ENCODE results near the gene MPZL1. TPM values are rescaled to one million over a fixed set of nuclear protein-coding genes. Genes with fewer than 3 reads are reported as not detected.

Gene MPZL1
- polyA plus RNA-seq, 3 donors, result 16.1 to 74.1 (median 46.4) TPM

DNA sequence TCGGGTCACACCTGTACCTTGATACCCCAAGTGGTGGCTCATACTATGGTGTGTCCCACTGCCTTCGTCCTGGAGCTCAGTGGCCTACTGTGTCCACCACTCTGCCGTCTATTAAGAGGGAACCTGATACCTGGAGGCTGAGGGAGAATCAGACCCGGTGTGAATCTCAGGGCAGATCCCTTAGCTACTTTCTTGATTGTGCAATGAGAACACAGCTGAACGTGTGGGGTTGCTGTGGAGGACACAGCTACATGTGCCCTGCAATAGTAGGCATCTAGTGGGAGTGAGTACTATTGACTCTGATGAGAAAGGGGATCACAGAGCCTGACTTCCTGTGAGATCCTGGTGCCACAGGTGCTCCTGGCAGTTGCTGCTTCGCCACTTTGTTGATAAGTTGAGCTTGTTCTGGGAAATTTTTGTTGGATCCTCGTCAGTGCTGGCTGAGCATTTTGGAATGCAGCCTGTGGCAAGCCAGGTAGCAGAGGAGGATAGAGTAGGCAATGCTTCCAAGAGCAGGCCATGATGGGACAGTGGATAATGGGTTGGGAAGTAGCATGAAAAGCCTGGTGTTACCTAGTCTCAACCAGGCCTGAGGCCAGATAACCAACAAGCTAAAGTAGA lies 28.2 kb upstream of the MPZL1 start:
- 83 to 88% (median 85%) methylated on average over 7 of the region's 7 CpGs for WGBS, 3 donors
- no peak overlapping the region for H3K27ac ChIP-seq (ENCODE audit: low read depth, low read length)

GRCh38 chr1:167694691-167695090 lies 27.1 kb upstream of the MPZL1 start:
- 68 to 83% (median 77%) methylated on average over 2 of the region's 2 CpGs for WGBS, 3 donors
- no peak overlapping the region for H3K27ac ChIP-seq (ENCODE audit: low read depth, low read length)

GRCh38 chr1:167695147-167695546 lies 26.6 kb upstream of the MPZL1 start:
- H3K27ac ChIP-seq (ENCODE audit: low read depth, low read length), result no peak overlapping the region
- WGBS, 3 donors, result 75 to 83% (median 79%) methylated on average over 2 of the region's 2 CpGs

DNA sequence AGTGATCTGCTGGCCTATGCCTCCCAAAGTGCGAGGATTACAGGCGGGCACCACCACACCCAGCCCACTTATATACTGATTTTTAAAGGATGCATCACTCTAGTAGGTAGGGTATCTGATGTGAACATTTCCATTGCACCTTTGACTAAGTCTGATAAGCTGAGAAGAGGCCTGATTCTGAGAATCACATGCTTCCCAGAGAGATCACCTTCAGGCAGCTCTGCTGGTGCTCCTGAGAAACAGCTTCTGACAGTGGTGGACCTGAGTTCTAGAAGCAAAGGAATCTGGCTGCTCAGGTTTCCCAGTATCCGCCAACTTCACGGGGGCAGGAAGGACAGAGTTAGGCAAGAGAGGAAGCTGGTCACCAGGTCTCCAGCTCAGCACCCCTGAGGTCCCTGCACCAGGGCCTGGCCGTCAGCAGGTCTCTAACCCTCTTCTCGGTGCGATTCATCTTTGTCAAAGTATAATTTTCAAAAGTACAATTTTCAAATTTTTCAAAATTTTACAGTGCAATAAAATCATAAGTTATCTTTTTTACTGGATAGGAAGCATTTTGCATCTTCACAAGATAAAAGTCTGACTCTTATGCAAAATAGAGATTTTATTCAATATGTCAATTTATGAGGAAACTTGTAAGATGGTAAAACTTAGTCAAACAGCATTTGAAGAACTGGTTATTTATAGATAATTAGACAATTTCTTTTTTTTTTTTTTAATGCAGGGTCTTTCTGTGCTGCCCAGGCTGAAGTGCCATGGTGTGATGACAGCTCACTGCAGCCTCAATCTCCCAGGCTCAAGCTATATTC lies 25.8 kb upstream of the MPZL1 start:
- H3K27ac ChIP-seq (ENCODE audit: low read depth, low read length), result no peak overlapping the region
- 76 to 90% (median 83%) methylated on average over 7 of the region's 7 CpGs for WGBS, 3 donors

DNA sequence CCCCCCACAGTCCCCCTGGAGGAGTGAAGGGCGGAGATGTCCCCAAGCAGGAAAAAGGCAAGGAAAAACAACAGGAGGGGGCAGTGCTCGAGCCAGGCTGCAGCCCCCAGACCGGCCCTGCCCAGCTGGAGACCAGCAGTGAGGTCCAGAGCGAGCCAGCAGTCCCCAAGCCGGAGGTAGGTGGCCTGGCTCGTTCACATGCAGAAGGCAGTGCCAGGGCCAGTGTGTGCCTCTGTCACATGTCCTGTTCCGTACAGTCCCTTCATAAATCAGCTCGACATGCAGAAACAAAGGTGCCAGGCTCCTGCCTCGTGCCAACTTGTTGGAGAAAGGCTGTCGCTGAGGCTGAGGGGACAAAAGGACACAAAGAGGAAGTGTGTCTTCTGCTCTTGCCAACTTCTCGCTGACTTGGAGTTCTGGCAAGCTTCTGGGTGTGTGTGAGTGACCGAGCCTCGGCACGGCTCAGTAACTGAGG lies 24.1 kb upstream of the MPZL1 start:
- no peak overlapping the region for H3K27ac ChIP-seq (ENCODE audit: low read depth, low read length)
- 43 to 54% (median 54%) methylated on average over 14 of the region's 14 CpGs for WGBS, 3 donors

DNA sequence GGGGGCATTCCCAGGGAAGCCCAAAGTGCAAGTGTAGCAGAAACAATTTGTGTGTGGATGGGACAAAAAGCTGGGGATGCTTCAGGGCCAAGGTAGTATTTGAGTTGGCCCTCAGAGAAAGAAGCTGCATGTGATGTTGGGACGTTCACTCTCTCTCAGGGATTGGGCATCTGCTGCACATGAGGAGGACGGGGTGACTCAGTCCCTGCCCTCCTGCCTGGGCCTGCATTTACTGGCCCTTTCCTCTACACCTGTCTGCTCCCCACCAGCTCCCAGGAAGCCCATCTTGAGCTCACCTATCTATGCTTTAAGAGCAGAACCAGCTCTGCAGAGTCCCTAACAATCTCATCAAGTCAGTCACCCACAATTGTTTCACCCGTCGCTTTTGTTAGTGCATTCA lies 23.5 kb upstream of the MPZL1 start:
- WGBS, 3 donors, result 82 to 96% (median 92%) methylated on average over 4 of the region's 4 CpGs

GRCh38 chr1:167701510-167701909 lies 20.3 kb upstream of the MPZL1 start:
- H3K27ac ChIP-seq (ENCODE audit: low read depth, low read length), result no peak overlapping the region
- WGBS, 3 donors, result 12 to 83% (median 82%) methylated on average over 1 of the region's 1 CpG

More for the DNA sequence above, 23.5 kb upstream of the MPZL1 start:
- H3K27ac ChIP-seq (ENCODE audit: low read depth, low read length), result no peak overlapping the region

DNA sequence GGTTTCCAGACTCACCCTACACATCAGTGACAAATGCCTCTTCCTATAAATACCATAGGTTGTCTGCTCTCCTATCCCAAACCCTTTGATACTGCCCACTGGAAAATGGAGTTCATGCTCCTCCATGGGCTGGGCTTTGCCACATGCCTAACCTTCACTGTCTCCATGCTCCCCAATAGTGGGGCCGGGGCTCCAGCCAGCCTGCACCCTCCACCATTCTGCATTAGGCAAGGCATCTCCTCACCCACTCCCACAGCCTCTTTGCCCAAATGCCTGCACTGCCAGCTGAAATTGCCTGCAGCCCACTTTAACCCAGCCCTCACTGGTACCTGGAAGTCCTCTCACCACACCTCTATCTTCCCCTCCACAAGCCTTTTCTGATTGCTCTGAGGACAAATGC lies 18.2 kb upstream of the MPZL1 start:
- 98 to 100% (median 100%) methylated on average over 1 of the region's 1 CpG for WGBS, 3 donors
- H3K27ac ChIP-seq (ENCODE audit: low read depth, low read length), result no peak overlapping the region

GRCh38 chr1:167704715-167705114 lies 17.1 kb upstream of the MPZL1 start:
- WGBS, 3 donors, result 46 to 51% (median 50%) methylated on average over 2 of the region's 2 CpGs

DNA sequence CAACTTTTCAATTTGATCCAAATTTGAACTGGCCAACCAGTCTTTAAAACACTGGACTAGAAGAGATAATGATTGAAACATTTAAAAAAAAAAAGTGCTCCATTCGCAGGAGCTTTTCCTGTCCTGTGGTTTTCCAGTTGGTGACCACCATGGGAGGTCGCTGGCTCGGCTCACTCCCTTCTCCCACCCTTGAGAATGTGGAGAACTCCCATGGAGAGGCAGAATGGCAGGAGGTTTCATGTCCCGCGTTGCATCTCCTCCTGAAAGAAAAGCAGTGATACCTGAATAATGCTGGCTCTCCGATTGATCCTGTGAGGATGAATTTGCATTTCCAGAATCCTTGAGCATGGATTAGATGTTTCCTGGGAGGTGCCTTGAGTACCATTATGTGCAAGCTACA lies 16.5 kb upstream of the MPZL1 start:
- no peak overlapping the region for H3K27ac ChIP-seq (ENCODE audit: low read depth, low read length)
- WGBS, 3 donors, result 41 to 78% (median 70%) methylated on average over 6 of the region's 6 CpGs

More at GRCh38 chr1:167704715-167705114, 17.1 kb upstream of the MPZL1 start:
- no peak overlapping the region for H3K27ac ChIP-seq (ENCODE audit: low read depth, low read length)

DNA sequence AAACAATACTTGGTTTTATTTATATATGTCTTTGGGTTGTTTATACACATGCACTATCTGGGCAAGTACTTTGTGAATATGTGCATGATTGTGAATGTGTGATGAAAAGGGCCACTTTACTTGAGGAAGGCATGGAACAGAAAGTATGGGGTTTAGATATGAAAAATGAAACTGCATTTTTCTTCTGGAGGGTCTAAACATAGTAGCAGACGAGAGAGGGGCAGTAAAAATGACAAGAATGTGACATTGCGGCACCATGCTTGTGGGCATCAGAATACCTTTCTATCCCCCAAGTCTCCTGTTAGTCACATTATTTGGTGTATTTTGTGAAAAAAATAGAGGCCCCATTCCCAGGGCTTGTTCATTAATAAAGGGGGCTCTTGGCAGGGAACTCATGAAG lies 15.4 kb upstream of the MPZL1 start:
- no peak overlapping the region for H3K27ac ChIP-seq (ENCODE audit: low read depth, low read length)
- 84 to 93% (median 89%) methylated on average over 2 of the region's 2 CpGs for WGBS, 3 donors

DNA sequence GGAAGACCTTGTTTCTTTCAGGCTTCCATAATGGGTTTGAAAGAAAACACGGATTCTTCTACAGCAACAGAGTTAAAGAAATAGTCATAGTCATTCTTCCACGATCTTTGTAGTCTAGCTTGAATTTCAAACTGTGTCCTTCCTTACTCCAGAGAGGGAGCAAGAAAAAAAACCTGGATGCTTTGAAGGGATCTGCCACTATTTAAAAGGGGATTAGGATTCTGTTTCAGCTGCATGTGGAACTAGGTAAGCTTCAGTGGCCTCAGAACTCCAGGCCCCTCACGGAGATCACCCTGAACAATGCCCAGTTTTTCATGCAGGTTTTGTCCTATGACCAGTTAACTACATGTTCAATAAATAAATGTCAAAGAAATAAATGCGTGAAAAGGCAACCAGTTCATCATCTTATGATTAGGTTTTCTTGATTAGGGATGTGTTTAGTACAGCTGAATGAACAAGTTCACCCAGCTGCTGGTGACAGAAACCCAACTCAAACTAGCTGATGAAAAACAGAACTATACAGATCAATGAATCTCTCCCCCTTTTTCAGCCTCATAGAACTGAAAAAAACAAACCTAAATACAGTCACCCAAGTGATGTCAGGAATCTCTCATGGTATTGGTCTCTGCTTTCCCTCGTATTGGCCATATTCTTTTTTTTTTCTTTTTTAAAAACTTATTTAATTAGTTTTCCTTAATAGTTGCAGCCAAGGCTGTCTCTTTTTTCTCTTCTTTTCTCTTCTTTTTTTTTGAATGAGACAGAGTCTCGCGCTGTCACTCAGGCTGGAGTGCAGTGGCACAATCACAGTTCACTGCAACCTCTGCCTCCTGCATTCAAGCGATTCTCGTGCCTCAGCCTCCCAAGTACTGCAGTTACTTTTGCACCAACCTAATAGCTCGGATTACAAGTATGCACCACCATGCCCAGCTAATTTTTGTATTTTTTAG lies 14.6 kb upstream of the MPZL1 start:
- 76 to 91% (median 87%) methylated on average over 10 of the region's 10 CpGs for WGBS, 3 donors
- H3K27ac ChIP-seq (ENCODE audit: low read depth, low read length), result no peak overlapping the region

DNA sequence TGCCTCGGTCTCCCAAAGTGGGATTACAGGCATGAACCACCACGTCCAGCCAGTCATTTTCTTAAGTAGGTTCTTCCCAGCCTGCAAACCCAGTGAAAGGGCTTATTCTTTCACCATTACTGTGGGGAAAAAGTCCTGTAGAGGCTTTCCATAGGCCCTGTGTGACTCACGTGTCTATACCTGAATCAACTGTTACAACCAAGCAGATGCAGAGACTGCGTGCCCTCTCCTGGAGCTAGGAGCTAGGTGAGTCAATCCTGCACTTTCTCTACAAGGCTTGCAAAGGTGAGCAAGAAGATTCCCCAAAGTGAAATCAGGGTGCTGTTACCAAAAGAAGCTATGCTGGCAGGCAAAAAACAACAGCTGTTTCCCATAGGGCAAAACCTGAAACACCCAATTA lies 13.8 kb upstream of the MPZL1 start:
- H3K27ac ChIP-seq (ENCODE audit: low read depth, low read length), result no peak overlapping the region
- WGBS, 3 donors, result 91 to 93% (median 92%) methylated on average over 4 of the region's 4 CpGs

DNA sequence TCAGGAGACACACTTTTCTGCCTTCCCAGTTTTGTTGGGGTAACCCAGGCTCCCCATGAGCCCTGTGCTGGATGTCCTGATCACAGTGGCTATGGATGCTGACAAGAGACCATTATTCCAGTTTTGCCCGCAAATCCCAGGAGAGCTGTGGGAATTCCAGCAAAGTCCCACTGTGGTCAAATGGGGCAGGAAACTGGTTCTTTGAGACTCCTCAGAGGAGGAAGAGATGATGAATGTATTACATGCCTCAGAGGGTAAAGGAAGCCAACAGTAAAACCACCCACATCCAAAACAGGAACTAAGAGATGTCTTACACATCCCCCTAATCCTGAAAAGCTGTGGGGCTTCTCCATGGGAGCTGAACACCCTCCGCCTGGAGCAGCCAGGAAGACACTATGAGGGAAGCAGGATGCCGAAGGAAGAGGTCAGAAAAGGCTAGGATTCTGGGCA lies 12.8 kb upstream of the MPZL1 start:
- WGBS, 3 donors, result 45 to 73% (median 47%) methylated on average over 3 of the region's 3 CpGs
- H3K27ac ChIP-seq (ENCODE audit: low read depth, low read length), result no peak overlapping the region

GRCh38 chr1:167710836-167711235 lies 10.9 kb upstream of the MPZL1 start:
- H3K27ac ChIP-seq (ENCODE audit: low read depth, low read length), result no peak overlapping the region
- WGBS, 3 donors, result 85 to 94% (median 90%) methylated on average over 1 of the region's 1 CpG

GRCh38 chr1:167711797-167712196 lies 10.0 kb upstream of the MPZL1 start:
- 64 to 78% (median 65%) methylated on average over 3 of the region's 3 CpGs for WGBS, 3 donors
- no peak overlapping the region for H3K27ac ChIP-seq (ENCODE audit: low read depth, low read length)

GRCh38 chr1:167713330-167714081 lies 8.3 kb upstream of the MPZL1 start:
- 5 to 16% (median 14%) methylated on average over 28 to 31 of the region's 31 CpGs for WGBS, 3 donors
- no peak overlapping the region for H3K27ac ChIP-seq (ENCODE audit: low read depth, low read length)

- peak overlapping the region; percentile 53 for H3K27ac ChIP-seq (ENCODE audit: low read depth, low read length)
- 0 to 1% (median 1%) methylated on average over 28 of the region's 28 CpGs for WGBS, 3 donors
Measured at GRCh38 chr1:167714098-167714438, 7.7 kb upstream of the MPZL1 start.

Data from adipose tissue (tissue), 3 donors.